NCI-H69 (cell line): ENCODE measurements around the gene SIGLEC15.
"Not testable (repeated sequence)": the region's sequence is repeated elsewhere in the genome, so short reads cannot be mapped to it uniquely, and the experiment has no call there.

Source experiments
- DNase-seq: peaks from one replicate; lab custom pipeline; 2025; lab: John Stamatoyannopoulos, UW

SIGLEC15 gene

DNA sequence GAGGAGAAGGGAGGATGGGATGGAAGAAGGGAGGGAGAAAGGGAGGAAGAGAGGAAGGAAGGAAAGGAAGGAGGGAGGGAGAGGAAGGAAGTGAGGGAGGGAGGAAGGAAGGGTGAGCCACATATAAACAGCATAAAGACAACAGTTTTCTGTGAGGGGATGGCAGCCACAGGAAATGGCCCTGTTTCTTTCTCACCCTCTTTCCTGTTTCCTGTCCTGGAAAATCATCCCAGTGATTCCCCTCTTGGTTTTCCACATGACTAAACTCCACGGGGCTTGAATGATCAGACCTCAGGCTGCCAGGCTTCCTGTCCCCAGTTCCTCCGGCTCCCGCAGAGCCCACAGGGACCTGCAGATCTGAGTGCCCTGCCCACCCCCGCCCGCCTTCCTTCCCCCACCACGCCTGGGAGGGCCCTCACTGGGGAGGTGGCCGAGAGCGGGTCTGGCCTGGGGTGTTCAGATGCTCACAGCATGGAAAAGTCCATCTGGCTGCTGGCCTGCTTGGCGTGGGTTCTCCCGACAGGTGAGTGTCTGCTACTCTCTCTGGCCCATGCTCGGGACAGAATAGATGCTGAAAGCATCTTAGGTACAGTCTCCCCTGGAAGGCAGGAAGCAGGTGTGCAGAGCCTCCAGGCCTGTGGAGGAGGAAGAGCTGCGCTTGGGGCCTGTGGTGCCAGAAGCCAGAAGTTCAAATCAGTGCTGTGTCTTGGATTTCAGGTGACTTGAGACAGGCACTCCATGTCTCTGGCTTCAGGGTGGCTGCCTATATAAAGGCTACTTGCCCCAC lies at the start of gene SIGLEC15:
SIGLEC15 (plus strand) TSS at position 418 of the 787 bp plus-strand sequence; CDS start at position 472, 54 bp downstream.
- peak; percentile 100 for DNase-seq

- no peak for DNase-seq
Measured at GRCh38 chr18:45775743-45776142, 49.7 kb upstream of the SIGLEC15 start.

DNA sequence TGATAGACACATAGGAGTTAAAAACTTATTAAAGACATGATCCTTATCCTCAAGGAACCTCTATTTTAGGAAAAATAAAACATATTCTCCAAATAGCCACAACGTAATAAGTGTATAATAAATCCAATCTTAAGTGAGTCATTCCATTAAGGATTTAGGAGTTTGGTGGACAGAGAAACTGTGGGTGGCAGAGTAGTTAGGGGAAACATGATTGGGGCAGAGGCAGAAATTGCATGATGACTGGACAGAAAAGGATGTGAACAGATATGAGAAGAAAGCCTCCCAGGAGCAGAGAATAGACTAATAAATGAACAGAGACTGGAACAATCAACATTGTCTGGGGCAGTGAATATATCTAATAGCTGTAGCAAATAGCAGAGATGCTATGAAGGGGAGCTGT lies 48.1 kb upstream of the SIGLEC15 start:
- no peak for DNase-seq

DNA sequence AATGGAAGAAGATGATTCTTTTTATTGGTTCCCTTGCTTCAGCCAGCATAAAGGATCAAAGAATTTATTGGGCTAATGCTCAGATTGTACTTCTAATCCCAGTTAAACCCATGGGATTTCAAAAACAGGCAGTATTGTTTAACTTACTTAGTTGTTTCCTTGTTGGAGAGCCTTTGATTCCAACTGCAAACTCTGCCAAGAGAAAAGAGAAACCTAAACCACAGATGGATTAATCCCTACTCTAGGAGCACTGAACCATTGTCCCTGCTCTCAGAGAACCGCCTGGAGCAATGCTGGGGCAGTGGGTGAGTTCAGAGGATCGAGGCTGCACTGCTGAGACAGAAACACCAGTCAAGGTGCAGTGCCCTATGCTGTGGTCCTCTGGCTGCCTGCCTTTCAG lies 44.9 kb upstream of the SIGLEC15 start:
- peak; percentile 77 for DNase-seq

- peak; percentile 81 for DNase-seq
Measured at GRCh38 chr18:45782662-45783061, 42.8 kb upstream of the SIGLEC15 start.

GRCh38 chr18:45783097-45784075 lies 42.1 kb upstream of the SIGLEC15 start:
- DNase-seq = no peak

GRCh38 chr18:45785134-45785533 lies 40.3 kb upstream of the SIGLEC15 start:
- DNase-seq = peak; percentile 29

DNA sequence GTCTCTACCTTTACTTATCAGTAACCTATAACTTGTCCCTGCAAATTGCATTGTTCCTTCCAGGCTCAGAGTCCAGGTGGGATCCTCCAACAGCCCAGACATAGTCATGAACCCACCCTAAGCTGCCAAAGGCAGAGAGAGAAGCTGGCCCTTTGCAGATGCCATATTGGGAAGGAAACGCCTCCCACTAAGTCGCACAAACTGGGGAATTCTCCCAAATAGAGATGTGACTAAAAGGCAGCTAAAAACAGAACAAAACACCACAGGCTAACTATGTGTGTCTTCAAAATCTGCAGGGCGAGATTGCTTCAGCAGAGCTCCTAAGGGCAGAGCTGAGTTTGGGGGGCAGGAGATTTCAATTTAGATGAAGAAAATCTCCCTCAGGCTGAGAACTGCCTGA lies 38.5 kb upstream of the SIGLEC15 start:
- no peak for DNase-seq

DNA sequence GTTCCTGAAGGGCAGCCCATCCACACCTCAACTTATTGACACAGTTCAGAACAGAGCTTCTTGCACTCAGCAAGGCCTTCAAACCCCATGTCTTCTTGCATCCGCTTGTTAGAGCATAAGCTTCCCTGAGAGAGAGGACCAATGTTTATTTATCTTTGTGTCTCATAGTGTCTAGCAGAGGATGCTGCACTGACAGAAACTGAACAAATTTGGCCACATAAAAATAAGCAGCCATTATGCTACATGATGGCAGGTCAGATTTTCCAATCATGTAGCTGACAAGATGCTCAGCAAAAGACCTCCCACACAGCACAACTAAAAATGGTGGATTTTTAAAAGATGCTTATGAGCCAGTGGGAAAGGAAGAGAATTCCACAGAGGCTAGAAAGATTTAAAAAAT lies 38.1 kb upstream of the SIGLEC15 start:
- no peak for DNase-seq

DNA sequence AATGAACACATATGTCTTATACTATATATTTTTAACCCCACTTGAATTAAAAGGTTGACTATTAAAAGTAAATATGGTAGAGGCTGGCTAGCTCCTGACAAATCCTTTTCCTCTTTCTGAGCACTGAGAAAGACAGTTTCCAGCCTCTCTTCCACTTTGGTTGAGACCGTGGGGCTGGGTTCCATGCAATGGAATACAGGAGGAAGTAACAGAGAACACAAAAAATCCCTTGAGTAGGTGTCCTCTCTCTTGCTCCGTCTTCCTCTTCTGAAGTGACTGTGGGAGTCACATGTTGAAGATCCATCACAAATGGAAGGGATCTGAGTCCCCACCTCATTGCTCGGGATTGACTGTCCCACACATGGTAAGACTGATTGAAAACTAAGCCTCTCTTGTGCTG lies 36.6 kb upstream of the SIGLEC15 start:
- no peak for DNase-seq

DNA sequence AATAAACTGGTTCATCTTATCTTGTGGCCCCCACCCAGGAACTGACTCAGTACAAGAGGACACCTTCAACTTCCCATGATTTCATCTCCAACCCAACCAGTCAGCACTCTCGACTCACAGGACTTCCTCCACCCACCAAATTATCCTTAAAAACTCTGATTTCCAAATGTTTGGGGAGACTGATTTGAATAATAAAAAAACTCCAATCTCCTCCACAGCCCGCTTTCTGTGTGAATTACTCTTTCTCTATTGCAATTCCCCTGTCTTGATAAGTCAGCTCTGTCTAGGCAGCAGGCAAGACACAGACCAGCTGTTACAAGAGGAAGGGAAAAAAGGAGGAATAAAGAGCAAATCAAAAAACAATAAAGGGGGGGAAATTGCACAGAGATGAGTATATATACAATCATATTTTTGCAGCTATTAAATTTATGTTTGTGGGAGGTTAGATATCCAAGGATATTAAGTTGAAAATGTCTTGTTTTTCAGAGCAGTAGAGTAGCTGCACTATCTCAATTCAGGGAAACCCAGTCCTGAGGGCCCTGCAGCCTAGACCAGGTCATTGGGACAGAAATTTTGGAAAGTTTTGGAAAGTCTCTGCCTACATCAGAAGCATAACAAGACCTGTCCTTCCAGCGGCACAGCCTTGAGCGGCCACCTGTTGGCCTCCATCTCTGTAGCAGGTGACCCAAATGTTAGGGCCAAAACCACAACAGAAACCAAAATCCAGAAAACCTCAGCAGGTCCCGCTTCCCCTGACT lies 32.8 kb upstream of the SIGLEC15 start:
- DNase-seq = no peak

DNA sequence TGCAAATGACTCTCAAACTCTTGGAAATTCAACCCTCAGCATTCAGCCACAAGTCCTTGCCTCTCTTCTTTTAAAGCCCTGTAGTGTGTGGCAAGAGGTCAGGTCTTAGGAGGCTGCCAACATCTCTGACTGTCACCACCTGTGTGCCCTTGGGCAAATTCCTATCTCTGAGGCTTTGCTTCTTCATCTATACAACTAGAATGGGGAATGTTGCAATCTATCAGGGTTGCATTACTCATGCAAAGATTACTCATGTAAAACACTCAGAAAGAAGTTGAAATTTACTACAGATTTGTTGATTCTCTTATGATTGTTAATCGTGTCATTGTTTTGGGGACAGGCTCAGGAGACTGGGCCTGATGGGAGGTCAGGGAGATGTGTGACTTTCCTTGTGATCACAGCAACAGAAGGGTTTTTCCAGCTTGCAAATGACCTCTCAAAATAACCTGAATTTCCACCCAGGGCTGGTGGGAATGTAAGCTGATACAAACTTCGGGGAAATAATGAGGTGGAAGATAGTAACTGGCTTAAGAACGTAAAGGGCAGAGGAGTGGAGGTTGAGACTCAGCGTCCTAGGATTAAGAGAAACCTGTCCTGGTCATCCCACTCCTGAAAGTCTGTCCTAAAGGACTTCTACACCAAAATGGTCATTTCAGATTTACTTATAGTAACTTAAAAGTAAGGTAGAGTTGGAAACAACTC lies 32.1 kb upstream of the SIGLEC15 start:
- peak; percentile 25 for DNase-seq

DNA sequence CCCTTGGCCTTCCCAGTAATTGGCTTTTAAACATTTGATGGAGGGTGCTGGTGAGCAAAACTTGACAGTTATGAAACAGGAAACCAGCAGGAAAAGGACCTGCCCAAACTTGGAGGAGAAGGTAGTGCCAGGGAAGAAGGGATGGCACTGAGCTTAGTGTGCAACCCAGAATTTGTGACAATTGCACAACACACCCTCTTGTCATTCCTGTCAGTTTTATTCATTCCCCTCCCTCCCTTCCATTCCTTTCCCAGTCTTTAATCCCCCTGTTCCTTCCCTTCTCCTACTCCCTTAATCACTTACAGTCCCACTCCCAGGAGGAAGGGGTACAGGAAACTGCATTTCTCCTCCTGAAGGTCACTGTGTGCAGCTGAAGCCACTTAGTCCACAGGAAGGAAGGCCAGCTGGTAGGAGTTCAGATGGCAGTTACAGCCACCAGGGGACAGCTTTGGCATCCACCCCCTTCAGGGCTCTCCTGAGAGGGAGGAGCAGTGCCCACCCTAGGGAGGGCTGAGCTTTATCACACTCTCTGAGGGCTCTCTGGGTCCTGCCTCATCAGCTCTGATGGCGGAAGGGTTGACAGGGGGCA lies 24.0 kb upstream of the SIGLEC15 start:
- no peak for DNase-seq

DNA sequence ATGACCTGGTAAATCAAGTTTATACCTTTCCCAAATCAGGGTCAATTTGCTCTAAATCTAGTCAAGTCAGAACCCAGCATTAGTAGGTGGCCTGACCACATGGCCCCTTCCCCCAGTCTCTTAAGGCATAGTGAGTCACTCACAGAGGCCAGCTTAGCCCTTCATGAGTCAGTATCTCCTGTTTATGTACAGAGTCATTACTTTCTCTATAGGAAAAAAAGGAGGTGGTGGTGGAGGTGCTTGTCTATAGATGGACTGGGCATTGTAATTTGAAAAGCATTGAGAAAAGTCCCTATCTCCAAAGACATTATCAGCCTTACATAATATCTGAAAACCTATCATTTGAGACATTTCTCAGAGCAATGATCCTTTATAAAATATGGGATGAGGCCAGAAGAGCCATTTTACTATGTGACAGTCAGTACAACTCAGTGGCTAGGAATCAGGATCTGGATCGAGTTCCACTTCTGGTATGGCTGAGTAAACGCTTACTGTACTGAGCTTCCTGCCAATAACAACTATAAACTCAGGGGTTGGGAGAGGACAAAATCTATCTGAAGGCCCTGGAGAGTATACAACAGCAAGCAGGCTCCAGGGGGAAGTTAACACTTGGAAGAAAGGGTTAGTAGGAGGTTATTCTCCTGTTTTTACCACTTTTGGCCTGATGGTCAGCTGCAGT lies 22.5 kb upstream of the SIGLEC15 start:
- peak; percentile 46 for DNase-seq

- no peak for DNase-seq
Measured at GRCh38 chr18:45805551-45805950, 19.9 kb upstream of the SIGLEC15 start.

- peak; percentile 75 for DNase-seq
Measured at GRCh38 chr18:45806226-45806625, 19.2 kb upstream of the SIGLEC15 start.

DNA sequence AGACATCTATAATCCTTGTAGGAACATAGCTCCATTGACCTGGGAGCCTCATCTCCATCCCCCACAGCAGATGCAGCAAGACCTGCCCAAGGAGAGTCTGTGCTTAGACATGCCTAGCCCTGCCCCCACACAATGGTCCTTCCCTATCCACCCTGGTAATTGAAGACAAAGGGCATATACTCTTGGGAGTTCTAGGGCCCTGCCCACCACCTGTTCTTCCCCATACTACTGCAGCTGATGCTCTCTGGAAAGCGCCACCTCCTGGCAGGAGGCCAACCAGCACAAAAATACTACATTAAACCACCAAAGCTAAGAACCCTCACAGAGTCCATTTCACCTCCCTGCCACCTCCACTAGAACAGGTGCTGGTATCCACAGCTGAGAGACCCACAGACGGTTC lies 18.3 kb upstream of the SIGLEC15 start:
- peak; percentile 99 for DNase-seq

- not testable (repeated sequence) for DNase-seq
Measured at GRCh38 chr18:45814733-45815132, 10.7 kb upstream of the SIGLEC15 start.

DNA sequence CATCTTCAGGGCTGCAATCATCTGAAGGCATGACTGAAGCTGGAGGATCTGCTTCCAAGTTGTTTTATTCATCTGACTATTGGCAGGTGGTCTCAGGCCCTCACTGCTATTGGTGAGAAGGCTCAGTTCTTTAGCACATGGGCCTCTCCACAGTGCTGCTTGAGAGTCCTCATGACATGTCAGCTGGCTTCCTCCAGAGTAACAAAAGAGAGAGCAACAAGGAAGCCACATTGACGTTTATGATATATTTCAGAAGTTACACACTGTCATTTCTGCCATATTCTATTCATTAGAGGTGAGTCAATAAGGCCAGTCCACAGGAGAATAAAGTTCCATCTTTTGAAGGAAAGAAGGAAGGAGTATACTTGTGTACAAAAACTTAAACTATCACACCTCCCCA lies 7.9 kb upstream of the SIGLEC15 start:
- no peak for DNase-seq

DNA sequence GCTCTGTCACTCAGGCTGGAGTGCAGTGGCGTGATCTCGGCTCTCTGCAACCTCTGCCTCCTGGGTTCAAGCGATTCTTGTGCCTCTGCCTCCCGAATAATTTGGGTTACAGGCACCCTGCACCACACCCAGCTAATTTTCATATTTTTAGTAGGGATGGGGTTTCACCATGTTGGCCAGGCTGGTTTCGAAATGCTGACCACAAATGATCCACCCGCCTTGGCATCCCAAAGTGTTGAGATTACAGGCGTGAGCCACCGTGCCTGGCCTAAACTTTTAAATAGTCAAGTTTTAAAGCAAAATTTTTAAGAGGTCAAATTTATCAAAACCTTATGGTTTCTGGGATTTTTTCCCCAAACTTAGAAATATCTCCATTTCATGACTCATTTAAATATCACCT lies 6.7 kb upstream of the SIGLEC15 start:
- not testable (repeated sequence) for DNase-seq
